Activated naive CD4-positive, alpha-beta T cell treated with anti-CD3 and anti-CD28 coated beads for 36 hours (primary cell): Measurements from ENCODE around the gene TJP2. TPM values are rescaled to one million over a fixed set of nuclear protein-coding genes. Genes with fewer than 3 reads are reported as not detected.

Experiments used
- CTCF ChIA-PET: fragments of 350-600 bp; sonication (Branson Sonifier 250); formaldehyde crosslinking; loops from one replicate; lab custom pipeline; 2021; ENCODE audit warnings: antibody characterized with exemption; lab: Charles Lee
- DNase-seq: peaks from one replicate; pipeline ENCODE4 v3.0.0-alpha.2; 2020
- H3K27ac Mint-ChIP-seq: one replicate; pipeline ENCODE4 v1.8.0; 2021; ENCODE audit warnings: mild to moderate bottlenecking, mixed read lengths
- H3K27me3 Mint-ChIP-seq: one replicate; pipeline ENCODE4 v1.8.0; 2021; ENCODE audit warnings: low read depth, mixed read lengths
- H3K36me3 Mint-ChIP-seq: one replicate; pipeline ENCODE4 v1.8.0; 2021; ENCODE audit warnings: low read depth, mixed read lengths
- H3K4me1 Mint-ChIP-seq: one replicate; pipeline ENCODE4 v1.8.0; 2021; ENCODE audit warnings: low read depth, mixed read lengths
- H3K4me3 Mint-ChIP-seq: one replicate; pipeline ENCODE4 v1.8.0; 2021; ENCODE audit warnings: mild to moderate bottlenecking, moderate library complexity, mixed read lengths
- H3K9me3 Mint-ChIP-seq: one replicate; pipeline ENCODE4 v1.8.0; 2021; ENCODE audit warnings: mixed read lengths
- intact Hi-C: fragments of 100-400 bp; cut with micrococcal nuclease; formaldehyde crosslinking; loops from one replicate; pipeline ENCODE4 v1.15.1; 2023
- total RNA-seq, 2 experiments: library from RNA; stranded (reverse); gene quantifications; one replicate each; pipeline ENCODE4 v1.2.3, GENCODE V29; 2021

The TJP2 gene
- total RNA-seq, 2 experiments from 2014 or later: 7.6 to 9.1 TPM

DNA sequence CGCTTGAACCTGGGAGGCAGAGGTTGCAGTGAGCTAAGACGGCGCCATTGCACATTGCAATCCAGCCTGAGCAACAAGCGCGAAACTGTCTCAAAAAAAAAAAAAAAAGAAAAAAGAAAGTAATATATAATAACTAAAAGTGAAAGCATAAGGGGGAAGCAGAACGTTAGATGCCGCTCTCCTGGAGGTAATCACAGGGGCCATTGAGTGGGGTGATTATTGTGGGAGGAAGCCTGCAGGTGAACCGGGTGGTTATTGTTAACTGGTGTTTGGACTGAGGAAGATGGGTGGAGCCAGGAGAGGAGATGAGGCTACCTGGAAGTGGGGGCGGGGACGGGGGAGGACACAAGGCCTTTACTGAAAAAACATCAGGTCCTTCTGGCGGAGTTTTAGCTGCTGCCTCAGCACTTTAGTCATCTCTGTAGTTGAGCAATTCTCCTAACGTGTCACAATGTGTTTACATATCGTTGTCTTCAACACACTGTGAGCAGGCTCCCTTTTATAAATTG lies 5.3 kb upstream of the TJP2 start:
- intact Hi-C loops: loop anchor here (1.0 to 5.0 kb wide), 2 partner anchors 132 to 1244 kb away; partner anchors contain the start of gene KLF9
- peak; percentile 88 for DNase-seq
- Mint-ChIP-seq H3K36me3 (no peaks in the 10 kb centered on the region), H3K27ac (peak overlapping the region; percentile 82), H3K4me3 (peak overlapping the region; percentile 72), H3K27me3 (peaks cover 26% of the 10 kb centered on the region), H3K4me1 (peaks cover 20% of the 10 kb centered on the region), H3K9me3 (no peaks in the 10 kb centered on the region)
- CTCF ChIA-PET: interaction anchor here (0.6 to 2.3 kb wide), 7 partner anchors 9 to 24 kb away, joined by 3 to 8 read pairs (median 3); no protein-coding TSS in a partner anchor

GRCh38 chr9:69170231-69170630 lies 3.8 kb upstream of the TJP2 start:
- H3K27ac Mint-ChIP-seq: no peak overlapping the region
- DNase-seq: no peak
- H3K4me3 Mint-ChIP-seq: no peak overlapping the region
- intact Hi-C loops: loop anchor here (10.0 kb wide), 3 partner anchors 585 to 1395 kb away; no protein-coding TSS in a partner anchor
- H3K27me3 Mint-ChIP-seq: peaks cover 31% of the 10 kb centered on the region
- CTCF ChIA-PET: interaction anchor here (1.3 to 1.5 kb wide), 2 partner anchors 9 to 10 kb away, joined by 4 read pairs; no protein-coding TSS in a partner anchor
- H3K36me3 Mint-ChIP-seq: no peaks in the 10 kb centered on the region
- no peaks in the 10 kb centered on the region for H3K9me3 Mint-ChIP-seq
- H3K4me1 Mint-ChIP-seq: peaks cover 30% of the 10 kb centered on the region

DNA sequence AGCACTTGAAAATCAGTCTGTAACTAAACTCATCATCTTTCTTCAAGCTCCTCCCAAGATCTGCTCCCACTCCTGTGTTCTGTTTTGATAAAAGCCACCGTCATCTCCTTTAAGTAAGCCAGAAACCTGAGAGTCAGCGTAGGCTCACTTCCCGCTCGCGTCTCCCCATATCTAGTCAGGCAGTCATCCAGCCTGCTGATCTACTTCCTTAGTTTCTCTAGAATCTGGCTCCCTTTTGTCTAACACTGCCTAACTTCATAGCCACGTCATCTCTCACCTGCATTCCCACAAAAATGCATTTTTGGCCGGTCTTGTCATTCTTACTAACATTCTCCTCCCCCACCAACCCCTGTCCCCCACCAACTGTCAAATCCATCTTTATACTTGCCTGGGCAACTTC lies 3.0 kb upstream of the TJP2 start:
- no peaks in the 10 kb centered on the region for H3K9me3 Mint-ChIP-seq
- no peaks in the 10 kb centered on the region for H3K36me3 Mint-ChIP-seq
- H3K4me1 Mint-ChIP-seq: peaks cover 38% of the 10 kb centered on the region
- no peak for DNase-seq
- no peak overlapping the region for H3K4me3 Mint-ChIP-seq
- H3K27me3 Mint-ChIP-seq: peaks cover 37% of the 10 kb centered on the region
- CTCF ChIA-PET: no interaction called here
- no peak overlapping the region for H3K27ac Mint-ChIP-seq
- intact Hi-C loops: loop anchor here (10.0 kb wide), 3 partner anchors 584 to 1394 kb away; no protein-coding TSS in a partner anchor

DNA sequence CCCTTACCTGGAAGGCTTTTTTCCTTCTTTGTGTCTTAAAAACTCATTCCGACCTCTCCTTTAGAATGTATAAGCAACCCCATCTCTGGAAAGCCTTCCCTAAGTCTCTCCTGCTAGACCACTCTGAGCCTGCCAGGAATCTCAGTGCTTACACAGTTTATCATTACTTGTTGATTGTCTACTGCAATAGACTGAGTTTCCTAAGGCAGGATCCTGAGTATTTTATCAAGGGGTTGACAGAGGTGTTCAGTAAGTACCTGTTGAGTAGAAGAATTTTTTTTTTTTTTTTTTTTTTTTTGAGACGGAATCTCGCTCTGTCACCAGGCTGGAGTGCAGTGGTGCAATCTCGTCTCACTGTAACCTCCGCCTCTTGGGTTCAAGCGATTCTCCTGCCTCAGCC lies 2.6 kb upstream of the TJP2 start:
- intact Hi-C loops: loop anchor here (10.0 kb wide), 3 partner anchors 583 to 1393 kb away; no protein-coding TSS in a partner anchor
- H3K27me3 Mint-ChIP-seq: peaks cover 42% of the 10 kb centered on the region
- H3K36me3 Mint-ChIP-seq: no peaks in the 10 kb centered on the region
- DNase-seq: no peak
- CTCF ChIA-PET: no interaction called here
- peaks cover 43% of the 10 kb centered on the region for H3K4me1 Mint-ChIP-seq
- H3K27ac Mint-ChIP-seq: no peak overlapping the region
- no peak overlapping the region for H3K4me3 Mint-ChIP-seq
- H3K9me3 Mint-ChIP-seq: no peaks in the 10 kb centered on the region

DNA sequence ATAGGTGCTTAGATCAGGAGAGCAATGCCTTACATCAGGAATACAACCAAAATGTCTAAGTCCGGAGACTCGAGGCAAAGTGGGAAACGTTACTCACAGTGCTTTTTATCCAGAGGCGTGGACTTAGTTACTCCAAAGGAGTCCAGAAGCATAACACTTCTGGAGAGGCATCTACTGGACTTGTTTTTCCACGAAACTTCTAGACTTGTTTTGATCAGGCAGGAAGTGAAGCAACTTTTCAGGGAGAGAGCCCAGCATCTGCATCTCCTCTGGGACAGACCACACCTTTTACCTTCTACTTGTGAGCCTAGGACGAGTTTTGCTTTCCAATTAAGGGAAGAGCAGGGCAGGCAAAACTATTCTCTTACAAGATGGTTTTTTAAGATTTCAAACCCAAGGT lies 1.2 kb upstream of the TJP2 start:
- intact Hi-C loops: loop anchor here (10.0 kb wide), 3 partner anchors 582 to 1392 kb away; no protein-coding TSS in a partner anchor
- Mint-ChIP-seq H3K36me3 (no peaks in the 10 kb centered on the region), H3K4me1 (peaks cover 43% of the 10 kb centered on the region), H3K27me3 (peaks cover 43% of the 10 kb centered on the region), H3K4me3 (peak overlapping the region; percentile 73), H3K27ac (no peak overlapping the region), H3K9me3 (no peaks in the 10 kb centered on the region)
- DNase-seq: no peak
- CTCF ChIA-PET: no interaction called here

- Mint-ChIP-seq H3K4me1 (peaks cover 39% of the 10 kb centered on the region), H3K9me3 (no peaks in the 10 kb centered on the region), H3K4me3 (peak overlapping the region; percentile 73), H3K36me3 (no peaks in the 10 kb centered on the region), H3K27me3 (peaks cover 43% of the 10 kb centered on the region), H3K27ac (no peak overlapping the region)
- CTCF ChIA-PET: interaction anchor here (0.8 to 2.0 kb wide), 2 partner anchors 19 to 137 kb away, joined by 4 to 5 read pairs; no protein-coding TSS in a partner anchor
- no peak for DNase-seq
- intact Hi-C loops: loop anchor here (10.0 kb wide), 3 partner anchors 581 to 1391 kb away; no protein-coding TSS in a partner anchor
These were observed 583 bp upstream of the TJP2 start for GRCh38 chr9:69173497-69173890.

DNA sequence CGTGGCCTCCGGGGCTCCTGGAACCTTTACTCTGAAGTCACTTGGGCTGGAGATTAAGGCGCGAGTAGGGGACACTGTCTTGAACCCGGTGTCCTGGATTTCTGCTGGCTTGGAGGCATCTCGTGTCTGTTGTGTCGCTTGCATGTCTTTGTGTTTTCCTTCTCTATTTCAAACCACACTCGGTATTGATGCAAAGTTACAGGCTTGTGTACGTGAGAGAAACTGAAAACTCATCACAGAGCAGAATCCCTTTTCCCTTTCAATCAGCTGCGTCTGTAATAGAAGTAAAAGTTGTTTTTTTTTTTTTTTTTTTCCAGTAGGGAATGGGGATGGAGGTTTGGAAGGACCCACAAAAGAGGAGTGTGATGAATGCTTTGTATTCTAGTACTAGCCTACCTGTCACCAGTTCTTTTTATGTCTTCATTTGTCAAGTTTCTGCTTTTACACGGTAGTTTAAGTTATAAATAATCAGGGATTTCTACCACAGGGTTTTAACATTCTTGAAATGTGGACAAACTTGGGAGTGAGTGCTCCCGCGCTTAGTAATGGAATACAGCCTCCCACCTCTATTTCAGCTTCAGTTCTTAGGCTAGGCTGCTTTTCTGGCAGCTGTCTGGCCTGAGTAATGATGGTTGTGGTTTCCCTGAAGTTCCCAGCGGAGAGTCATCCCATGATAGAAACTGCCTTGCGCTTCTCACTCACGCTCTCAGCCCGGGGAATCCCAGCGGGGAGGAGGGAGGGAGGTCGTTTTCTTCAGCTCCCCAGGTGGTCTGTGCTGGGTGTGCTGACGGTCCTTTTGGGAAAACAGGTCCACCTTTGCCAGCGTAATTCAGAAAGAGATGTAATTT lies 763 bp downstream of the TJP2 start:
- H3K27me3 Mint-ChIP-seq: peaks cover 43% of the 10 kb centered on the region
- intact Hi-C loops: loop anchor here (1.0 to 10.0 kb wide), 9 partner anchors 18 to 1390 kb away; a partner anchor contains a TSS
- CTCF ChIA-PET: interaction anchor here (0.6 to 2.0 kb wide), 4 partner anchors 16 to 139 kb away, joined by 3 to 5 read pairs (median 3); no protein-coding TSS in a partner anchor
- H3K4me3 Mint-ChIP-seq: peak overlapping the region; percentile 77
- H3K27ac Mint-ChIP-seq: peak overlapping the region; percentile 37
- peak; percentile 84 for DNase-seq
- no peaks in the 10 kb centered on the region for H3K9me3 Mint-ChIP-seq
- no peaks in the 10 kb centered on the region for H3K36me3 Mint-ChIP-seq
- H3K4me1 Mint-ChIP-seq: peaks cover 39% of the 10 kb centered on the region

- Mint-ChIP-seq H3K9me3 (no peaks in the 10 kb centered on the region), H3K36me3 (no peaks in the 10 kb centered on the region), H3K4me3 (no peak overlapping the region), H3K27me3 (peaks cover 40% of the 10 kb centered on the region), H3K27ac (peak overlapping the region; percentile 31), H3K4me1 (peaks cover 46% of the 10 kb centered on the region)
- intact Hi-C loops: loop anchor here (1.0 to 10.0 kb wide), 8 partner anchors 53 to 1389 kb away; a partner anchor contains a TSS
- CTCF ChIA-PET: interaction anchor here (1.1 to 2.0 kb wide), 3 partner anchors 18 to 139 kb away, joined by 3 to 5 read pairs (median 3); no protein-coding TSS in a partner anchor
- peak; percentile 12 for DNase-seq
These were observed 1.4 kb downstream of the TJP2 start for GRCh38 chr9:69175486-69175885.

DNA sequence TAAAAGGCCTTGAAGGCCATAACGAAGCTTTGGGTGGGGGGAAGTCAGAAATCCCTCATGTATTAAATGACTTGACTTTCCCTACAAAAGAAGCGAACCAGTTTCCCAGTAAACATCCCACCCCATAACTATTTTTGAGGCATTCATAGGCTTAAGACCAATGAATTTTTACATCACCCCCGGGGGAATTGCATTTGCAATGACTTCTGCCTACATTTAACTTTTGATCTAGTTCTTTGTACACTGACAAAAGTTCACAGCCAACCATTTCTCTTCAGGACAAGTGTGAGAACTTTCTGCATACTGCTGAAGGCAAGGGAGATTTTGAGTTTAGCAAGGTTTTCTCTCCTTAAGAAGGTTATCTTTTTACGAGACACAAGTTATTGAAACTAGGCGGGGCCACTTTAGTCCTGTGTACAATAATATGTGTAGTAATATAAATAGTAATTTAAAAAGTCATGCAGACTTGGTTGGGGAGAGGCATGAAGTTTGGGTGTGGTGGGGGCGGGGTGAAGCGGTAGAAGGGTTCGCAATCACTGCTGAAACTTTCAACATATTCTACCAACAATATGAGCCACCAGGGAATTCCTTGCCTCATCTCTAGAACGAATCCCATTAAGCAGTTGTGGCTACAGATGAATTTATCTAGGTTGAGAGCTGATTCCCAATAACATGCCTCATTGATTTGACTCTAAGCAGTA lies 2.5 kb downstream of the TJP2 start:
- Mint-ChIP-seq H3K4me1 (peaks cover 51% of the 10 kb centered on the region), H3K27me3 (peaks cover 32% of the 10 kb centered on the region), H3K9me3 (no peaks in the 10 kb centered on the region), H3K36me3 (no peaks in the 10 kb centered on the region), H3K4me3 (no peak overlapping the region), H3K27ac (no peak overlapping the region)
- peak; percentile 36 for DNase-seq
- intact Hi-C loops: loop anchor here (5.0 to 10.0 kb wide), 5 partner anchors 54 to 1388 kb away; a partner anchor contains a TSS
- CTCF ChIA-PET: interaction anchor here (1.4 to 3.6 kb wide), 2 partner anchors 16 to 141 kb away, joined by 4 to 16 read pairs; partner anchors contain the start of gene FXN

DNA sequence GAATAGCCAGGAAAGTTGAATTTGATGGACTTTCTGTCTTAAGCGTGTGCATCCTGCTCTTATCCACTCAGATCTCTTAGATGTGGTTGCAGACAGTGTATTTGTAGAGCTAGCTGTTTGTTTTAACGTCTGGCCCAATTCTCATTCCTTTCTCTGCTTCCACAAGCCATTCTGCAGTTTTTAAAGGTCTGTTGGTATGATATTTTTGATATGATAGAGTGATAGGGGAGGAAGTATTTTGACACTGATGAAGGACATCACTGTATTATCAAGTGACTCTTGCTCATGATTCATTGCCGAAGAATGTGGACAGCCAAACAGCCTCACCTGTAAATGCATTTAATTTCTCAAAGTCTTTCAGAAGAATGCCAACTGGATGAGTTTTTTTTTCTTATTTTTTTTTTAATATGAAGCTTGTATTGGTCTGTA lies 4.5 kb downstream of the TJP2 start:
- intact Hi-C loops: loop anchor here (5.0 to 10.0 kb wide), 5 partner anchors 56 to 1386 kb away; a partner anchor contains a TSS
- DNase-seq: no peak

GRCh38 chr9:69179037-69179436 lies 5.0 kb downstream of the TJP2 start:
- Mint-ChIP-seq H3K4me3 (no peak overlapping the region), H3K4me1 (peaks cover 48% of the 10 kb centered on the region), H3K36me3 (peaks cover 3% of the 10 kb centered on the region), H3K27me3 (peaks cover 17% of the 10 kb centered on the region), H3K9me3 (no peaks in the 10 kb centered on the region), H3K27ac (no peak overlapping the region)
- CTCF ChIA-PET: interaction anchor here (0.9 to 3.6 kb wide), 4 partner anchors 9 to 125 kb away, joined by 3 to 16 read pairs (median 5); no protein-coding TSS in a partner anchor
- DNase-seq: no peak
- intact Hi-C loops: loop anchor here (5.0 to 10.0 kb wide), 5 partner anchors 57 to 1386 kb away; a partner anchor contains a TSS

More for the DNA sequence above, 4.5 kb downstream of the TJP2 start:
- Mint-ChIP-seq H3K36me3 (peaks cover 3% of the 10 kb centered on the region), H3K4me3 (no peak overlapping the region), H3K27me3 (peaks cover 18% of the 10 kb centered on the region), H3K4me1 (peaks cover 49% of the 10 kb centered on the region), H3K27ac (no peak overlapping the region), H3K9me3 (no peaks in the 10 kb centered on the region)
- CTCF ChIA-PET: interaction anchor here (0.7 to 3.6 kb wide), 6 partner anchors 9 to 142 kb away, joined by 3 to 16 read pairs (median 4); no protein-coding TSS in a partner anchor
